ENCODE data around the gene CCDC54.
A peak's percentile ranks its signal among the peaks of the same experiment; 100 is the strongest.
"Not testable (repeated sequence)": the region's sequence is repeated elsewhere in the genome, so short reads cannot be mapped to it uniquely, and the experiment has no call there.

The CCDC54 gene

DNA sequence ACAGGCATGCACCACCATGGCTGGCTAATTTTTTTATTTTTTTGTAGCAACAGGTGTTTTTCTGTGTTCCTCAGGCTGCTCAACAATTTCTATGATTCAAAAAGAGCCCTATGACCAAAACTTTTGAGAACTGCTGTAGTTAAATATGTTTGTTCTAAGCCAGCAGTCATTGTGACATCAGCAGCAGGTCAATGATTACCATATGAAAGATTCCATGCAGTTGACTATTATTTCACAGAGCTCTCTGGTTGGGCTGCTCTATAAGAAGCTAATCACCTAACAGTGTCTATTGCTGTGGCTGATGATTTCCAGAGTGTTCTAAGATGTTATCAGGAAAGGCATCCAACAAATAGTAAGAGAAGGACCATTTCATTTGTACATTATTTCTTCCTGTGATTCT, at the start of gene CCDC54:
TSS of gene CCDC54 (plus strand) at position 289 of the 400 bp plus-strand sequence. CDS start 149 bp downstream, outside the sequence.
- no peak for FAIRE-seq

DNA sequence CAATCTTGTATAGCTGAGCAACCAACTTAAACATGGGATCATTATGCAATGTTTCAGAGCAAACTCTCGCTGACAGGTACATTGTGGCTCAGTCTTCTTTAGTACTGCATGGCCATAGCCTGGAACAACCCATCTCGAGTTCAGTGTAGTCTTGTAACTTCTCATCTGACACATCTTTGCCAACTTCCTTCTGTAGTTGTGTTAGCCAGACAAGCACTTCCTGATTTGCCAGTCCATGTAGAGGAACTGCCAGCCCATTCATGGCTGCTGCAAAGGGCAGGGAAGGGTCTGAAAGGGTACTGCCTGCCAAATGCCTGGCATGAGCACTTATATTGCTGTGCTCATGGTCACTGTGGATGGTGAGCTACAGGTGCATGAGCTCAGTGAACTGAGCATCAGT, 49.2 kb upstream of the CCDC54 start:
- no peak for FAIRE-seq

DNA sequence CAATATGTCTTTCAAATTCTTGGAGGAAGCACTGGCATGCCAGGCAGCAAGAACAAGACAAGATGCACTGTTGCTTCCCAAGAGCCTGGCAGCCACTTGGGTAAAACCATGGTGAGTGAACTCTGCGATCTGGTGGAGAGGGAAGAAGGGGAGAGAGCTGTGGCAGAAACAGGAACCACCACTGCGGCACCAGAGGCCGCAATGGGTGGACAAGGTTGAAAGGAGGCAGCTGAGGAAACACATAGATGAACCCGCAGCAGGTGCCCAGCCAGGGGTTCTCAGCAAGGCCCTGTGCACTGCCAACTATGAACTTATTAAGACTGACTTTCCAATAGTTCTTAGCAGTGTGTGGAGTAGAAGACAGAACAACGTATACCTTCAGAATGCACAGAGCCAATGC, 48.2 kb upstream of the CCDC54 start:
- FAIRE-seq: no peak

DNA sequence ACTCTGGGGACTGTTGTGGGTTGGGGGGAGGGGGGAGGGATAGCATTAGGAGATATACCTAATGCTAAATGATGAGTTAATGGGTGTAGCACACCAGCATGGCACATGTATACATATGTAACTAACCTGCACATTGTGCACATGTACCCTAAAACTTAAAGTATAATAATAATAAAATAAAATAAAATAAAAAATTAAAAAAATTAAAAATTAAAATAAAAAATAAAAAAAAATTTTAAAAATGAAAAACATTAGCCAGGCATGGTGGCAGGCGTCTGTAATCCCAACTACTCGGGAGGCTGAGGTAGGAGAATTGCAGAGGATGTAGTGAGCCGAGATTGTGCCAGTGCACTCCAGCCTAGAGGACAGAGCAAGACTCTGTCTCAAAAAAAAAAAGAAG, 37.5 kb upstream of the CCDC54 start:
- not testable (repeated sequence) for FAIRE-seq

DNA sequence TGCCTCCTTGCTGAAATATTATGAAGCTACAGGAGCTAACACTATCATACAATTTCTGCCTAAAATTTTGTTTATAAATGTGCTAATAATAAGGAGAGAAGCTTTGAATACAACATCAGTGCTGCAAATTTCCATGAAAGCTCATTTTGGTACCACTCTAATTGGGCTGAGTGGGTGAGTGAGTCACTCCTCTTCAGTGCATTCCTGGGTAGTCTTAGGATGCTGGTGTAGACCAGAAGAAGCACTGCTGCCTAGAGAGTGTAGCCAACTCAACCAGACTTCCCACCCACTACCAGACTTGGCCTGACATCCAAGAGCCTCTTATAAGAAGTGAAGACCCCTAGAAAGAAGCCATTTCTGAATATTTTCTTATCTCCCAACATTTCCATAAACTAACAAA, 32.5 kb upstream of the CCDC54 start:
- no peak for FAIRE-seq

DNA sequence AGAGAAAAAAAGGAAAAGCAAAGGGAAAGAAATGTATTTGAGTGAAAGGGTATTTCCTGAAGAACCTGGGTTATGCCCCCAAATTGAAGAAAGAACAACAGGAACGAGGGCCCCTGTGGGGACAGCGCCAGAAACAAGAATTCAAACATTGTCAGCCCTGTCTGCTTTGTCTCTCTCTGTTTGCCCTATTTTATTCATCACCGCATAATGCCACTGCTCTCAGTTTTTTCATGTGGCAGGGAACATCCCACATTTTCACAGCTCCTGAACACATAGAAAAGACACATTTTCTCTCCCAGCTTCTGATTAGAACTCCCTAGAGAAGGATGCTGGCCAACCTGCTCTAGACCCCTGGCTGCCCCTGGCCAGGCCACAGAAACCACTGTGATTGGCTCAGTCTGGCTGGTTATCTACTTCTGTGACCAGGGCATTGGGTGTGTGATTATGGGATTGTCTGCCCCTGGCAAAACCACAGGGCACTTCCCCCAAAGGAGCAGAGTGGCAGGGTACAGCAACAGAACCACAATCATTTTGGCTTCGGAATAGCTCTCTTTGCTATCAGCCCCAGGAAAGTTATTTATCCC, 31.3 kb upstream of the CCDC54 start:
- no peak for FAIRE-seq

DNA sequence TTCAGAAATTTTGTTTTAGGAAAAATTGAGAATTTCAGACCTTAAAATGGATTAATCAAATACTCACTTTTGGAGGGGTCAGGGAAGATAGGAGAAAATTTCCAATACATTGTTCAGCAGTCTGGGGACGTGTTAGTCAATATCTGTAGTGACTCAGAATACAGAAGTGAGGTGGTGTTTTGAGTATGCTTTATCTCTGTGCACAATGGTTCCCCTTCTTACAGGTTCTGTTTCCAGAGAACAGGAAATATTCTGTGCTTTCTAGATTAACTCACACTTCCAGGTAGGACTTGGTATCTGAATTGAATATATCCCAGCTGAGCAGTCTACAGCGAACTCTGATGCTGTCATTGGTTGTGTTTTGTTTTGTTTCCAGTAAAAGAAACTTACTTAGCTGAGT, 30.7 kb upstream of the CCDC54 start:
- no peak for FAIRE-seq

DNA sequence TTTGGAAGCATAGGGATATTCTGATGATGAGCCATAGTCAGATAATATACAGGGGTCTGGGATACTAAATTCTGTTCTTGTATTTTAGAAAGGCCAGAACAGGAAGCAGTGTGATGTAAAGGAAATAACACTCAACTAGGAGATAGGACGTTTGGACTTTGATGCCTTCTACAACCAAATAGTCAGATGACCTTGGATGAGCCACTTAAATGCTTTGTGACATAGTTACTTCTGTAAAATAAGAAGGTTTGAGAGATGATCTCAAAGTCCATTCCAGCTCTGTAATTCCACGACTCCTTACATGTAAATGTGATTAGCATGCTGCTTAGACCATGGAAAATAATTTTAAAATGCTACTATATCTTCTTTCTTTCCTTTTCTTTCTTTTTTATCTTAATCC, 29.5 kb upstream of the CCDC54 start:
- FAIRE-seq: no peak

DNA sequence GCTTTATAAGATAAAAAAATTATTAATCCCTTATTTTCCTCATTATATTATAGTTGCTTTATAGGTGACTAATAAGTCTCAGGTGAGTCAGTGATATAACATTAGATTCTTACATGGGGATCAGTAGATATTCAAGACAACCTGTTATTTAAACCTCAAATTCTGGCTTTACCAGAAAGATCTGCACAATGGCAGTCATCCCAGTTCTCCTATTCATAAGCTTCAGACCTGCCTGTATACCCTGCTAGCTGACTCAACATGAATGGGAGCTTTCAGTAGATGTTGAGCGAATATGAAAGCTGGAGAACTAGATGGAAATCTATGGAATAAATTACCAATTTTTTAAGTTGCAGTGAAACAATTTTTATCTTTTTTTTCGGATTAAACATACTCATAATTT, 20.5 kb upstream of the CCDC54 start:
- no peak for FAIRE-seq

DNA sequence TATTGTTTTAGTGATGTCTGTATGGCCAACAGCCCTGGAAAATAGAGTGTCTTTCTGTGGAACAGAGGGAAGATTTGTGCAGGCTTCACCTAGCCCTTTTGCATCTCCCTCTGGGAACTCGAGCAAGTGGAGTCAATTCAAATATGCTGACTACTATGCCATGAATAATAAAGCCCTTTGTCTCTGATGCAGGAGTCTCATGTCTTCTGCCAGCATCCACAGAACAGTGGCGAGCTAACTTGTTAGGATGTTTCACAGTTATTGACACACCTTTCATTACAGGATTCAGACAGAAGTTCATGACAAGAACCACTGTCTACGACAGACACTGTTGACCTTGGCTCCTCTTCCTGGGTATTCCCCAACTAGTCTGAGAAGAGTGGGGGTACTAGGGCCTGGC, 15.6 kb upstream of the CCDC54 start:
- FAIRE-seq: no peak

DNA sequence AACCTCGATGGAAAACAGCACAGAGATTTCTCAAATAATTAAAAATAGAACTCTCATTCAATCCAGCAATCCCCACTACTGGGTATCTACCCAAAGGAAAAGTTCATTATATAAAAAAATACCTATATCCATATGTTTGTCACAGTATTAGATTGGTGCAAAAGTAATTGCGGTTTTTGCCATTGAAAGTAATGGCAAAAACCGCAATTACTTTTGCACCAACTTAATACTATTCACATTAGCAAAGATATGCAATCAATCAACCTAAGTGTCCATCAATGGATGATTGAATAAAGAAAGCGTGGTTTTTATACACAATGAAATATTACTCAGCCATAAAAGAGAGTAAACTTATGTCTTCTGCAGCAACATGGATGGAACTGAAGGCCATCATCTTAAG, 12.2 kb upstream of the CCDC54 start:
- FAIRE-seq: no peak

DNA sequence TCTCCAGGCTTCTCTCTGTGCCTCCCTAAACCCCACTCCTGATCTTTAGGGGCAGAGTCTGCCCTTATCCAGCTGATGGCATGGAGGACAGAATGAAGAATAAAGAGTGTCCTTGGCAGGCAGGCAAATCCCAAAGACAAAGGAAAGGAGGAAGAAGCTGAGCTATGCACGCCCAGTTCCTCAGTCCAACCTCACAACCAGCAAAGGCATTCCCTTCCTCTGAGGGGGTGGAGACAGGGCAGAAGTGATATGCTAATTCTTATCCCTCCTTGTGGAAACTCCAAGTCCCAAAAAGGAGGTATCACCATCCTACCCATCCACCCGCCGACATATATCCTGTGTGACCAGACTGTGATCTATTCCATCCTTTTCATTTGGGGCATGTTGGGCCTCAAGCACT, 10.5 kb upstream of the CCDC54 start:
- no peak for FAIRE-seq

DNA sequence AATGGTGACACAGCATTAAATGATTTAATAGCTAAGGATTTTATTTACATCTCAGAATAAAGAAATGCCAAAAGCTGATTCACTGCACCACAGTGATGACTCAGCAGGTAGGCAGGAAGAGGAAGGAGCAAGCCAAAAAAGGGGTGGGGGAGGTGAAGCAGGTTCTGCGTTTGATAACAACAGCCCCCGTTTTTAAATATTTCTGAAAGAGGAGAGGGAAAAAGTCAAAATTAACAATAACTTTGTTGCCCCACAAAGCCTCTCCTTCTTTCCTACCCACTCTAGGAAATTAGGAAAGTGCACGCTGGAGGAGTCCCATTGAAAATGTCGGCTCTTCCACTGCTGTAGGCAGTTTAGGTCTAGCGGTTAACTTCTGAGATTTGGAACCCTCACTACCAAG, 9.9 kb upstream of the CCDC54 start:
- FAIRE-seq: no peak

DNA sequence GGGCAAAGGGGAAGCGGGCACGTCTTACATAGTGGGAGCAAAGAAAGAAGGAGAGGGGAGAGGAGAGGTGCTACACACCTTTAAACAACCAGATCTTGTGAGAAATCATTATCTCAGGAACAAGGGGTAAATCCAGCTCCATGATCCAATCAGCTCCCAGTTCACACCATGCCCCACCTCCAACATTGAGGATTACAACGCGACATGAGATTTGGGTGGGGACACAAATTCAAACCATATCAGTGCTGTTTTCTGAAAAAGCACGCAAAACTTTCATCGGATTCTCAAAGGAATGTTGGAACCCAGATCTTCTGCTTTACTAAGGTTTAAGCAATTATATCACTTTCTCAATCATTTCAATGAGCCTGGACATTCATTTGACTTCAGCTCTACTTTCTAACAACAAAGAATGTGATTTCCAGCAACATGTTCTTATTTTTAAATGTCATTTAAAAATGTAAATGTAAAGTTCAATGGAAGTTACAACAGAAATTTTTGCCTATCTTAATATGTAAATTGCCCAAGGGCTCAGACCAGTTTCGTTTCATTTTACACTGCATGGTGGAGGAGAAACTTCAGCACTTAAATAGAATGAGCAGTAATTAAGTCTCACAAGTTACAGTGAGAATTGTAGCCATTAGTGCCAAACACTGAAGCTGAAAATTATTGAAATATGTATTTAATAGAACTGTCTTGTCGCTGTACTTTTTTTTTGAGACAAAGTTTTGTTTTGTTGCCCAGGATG, 8.4 kb upstream of the CCDC54 start:
- no peak for FAIRE-seq

DNA sequence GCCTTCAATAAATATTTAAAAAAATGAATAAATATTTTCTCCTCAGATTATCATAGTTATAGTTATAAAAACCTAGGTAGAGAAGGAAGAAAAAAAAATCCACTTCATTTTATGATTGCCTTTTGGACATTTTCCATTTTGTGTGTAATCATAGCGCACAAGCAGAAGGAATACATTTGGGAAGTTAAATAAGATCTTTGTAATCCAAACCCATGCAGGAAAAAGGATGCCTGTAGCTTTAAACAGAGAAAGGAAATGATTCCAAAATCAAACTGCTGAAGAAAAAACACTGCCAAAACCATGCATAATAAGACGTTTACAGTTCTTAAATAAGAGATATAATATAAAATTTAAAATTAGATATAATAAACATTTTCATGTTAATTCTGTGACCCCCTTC, 7.4 kb upstream of the CCDC54 start:
- FAIRE-seq: no peak

DNA sequence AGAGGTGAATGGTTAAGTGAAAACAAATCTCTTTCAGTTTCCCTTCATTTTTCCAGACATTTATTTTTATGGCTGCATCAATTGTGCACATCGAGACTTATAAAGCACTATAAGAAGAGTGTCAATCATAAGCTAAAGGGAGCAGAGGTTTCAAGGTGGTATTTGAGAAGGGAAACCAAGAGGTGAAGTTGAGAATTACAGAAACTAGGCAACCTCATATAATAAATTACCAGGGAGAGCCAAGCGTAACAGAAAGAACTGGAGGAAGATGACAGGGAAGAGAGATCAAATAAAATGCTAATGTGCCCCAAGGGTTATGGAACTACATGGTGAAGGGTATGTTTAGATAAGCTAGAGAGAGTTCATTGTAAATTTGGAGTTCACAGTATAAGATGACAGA, 6.3 kb upstream of the CCDC54 start:
- peak; percentile 13 for FAIRE-seq

DNA sequence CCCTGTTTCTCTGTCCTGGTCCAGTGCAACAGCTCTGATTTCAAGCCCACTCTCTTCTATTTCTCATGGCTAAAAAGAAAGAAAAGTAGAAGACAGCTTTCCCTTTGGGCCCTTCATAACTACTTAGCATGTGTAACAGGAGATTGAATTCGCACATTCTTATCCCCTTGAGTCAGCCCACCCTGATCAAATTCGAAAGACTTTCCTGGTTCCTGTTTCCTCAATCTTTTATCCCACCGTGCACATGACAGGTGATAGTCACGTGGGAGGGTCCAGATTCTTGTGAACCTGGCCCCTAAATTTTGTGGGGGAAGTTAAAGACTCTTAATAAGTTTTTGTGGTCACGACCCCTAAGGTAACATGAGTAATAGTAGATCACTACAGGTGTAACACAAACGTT, 4.7 kb upstream of the CCDC54 start:
- FAIRE-seq: no peak

DNA sequence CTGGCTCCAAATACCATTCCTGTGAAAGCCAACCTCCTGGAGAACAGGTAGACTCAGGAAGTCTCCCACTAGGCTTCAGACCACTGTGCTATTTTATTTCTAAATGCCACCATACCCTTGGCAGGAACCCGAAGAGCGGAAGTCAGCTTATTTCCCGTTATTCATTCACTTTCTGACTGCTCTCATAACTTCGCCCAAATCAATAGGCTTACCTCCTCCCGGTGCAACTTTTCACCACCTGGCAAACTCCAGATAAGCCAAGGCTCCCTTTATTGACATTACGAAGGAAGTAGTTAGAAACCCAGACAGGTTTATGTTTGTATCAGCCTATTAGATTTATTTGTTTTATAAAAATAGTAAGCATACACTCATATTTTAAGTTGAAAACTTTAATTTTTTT, 3.3 kb upstream of the CCDC54 start:
- no peak for FAIRE-seq

DNA sequence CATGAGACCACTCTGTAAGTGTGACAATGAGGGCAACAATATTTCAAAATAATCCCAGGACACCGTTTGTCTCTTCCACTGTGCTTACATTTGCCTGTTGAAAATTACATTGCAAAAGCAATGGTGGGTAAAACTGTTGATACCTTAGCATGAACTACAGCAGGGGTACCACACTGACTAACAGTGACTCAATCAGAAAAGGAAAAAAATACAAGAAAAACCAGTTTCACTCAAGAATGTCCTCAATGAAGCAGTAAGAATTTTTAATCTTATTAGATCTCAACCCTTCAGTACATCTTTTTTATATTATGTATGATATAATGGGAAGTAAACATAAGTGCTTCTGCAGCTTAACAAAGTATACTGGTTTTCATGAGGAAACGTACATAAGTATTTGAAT, 1.6 kb upstream of the CCDC54 start:
- FAIRE-seq: no peak

DNA sequence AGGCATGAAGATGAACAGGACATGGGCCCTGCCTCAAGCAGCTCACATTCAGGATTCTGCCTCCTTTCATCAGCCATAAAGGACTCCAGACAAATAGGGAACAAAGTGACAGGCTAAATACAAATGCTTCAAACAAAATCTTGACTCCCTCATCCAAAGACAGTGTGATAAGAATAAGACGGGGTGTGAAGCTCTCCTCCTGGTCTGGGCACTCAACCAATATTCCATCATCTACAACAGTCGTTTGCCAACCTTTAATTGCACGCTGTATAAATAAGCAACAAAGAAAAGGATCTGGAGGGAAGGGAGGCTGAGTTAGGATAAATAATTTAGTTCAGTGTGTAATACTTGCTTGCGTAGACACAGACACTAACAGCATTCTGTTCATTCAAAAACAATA, 5.4 kb downstream of the CCDC54 start:
- FAIRE-seq: no peak

DNA sequence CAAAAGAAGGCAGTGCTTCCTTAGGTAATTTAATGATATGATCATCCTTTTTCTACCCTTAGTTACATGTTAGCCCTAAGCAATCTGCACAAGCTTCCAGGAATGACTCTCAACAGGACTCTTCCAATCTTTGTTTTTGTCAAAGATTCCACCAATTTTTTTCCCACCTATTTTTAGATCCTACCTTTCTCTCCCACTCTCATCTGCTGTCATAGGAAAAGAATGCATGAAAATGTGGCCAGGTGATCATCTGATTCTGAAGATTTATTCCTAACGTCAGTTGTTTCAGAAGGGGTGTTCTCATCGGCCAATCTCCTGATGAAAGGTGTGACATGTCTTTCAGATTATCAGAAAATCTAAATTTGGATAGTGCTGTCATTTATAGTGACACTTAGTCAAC, 7.2 kb downstream of the CCDC54 start:
- no peak for FAIRE-seq

DNA sequence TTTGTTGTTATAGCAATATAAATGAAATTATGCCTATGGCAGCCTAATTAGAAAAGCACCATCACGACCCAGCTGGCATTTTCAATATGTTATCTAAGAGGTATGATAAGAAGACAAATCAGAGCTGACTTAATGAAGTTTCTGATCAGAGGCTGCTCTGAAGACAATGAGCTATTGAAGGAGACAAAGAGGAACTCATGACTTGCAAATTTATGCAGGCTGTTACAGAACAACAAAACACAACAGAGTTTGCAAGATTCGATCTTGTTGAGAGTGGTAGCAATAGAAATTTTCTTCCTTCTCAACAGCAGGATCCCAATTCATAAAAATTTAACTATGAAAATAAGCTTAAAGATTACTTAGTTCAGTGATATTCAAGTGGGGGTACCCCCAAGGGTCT, 7.7 kb downstream of the CCDC54 start:
- no peak for FAIRE-seq

DNA sequence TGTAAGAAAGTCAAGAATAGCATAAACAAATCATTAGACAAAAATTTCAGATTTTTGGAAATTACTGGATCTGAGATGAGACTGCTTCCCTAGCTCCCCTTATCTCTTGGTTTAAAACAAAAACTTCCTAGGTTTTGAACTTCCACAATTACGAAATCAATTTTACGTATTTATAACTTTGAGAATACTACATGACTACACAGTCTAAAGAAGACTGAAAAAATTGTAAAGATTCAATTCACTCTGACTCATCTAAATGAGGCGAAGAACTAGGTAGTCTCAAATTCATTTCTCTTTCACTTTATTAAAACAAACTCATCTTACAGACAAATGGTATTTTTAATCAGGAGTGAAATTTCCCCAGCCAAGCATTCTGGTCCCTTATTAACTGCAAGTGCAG, 10.3 kb downstream of the CCDC54 start:
- no peak for FAIRE-seq

DNA sequence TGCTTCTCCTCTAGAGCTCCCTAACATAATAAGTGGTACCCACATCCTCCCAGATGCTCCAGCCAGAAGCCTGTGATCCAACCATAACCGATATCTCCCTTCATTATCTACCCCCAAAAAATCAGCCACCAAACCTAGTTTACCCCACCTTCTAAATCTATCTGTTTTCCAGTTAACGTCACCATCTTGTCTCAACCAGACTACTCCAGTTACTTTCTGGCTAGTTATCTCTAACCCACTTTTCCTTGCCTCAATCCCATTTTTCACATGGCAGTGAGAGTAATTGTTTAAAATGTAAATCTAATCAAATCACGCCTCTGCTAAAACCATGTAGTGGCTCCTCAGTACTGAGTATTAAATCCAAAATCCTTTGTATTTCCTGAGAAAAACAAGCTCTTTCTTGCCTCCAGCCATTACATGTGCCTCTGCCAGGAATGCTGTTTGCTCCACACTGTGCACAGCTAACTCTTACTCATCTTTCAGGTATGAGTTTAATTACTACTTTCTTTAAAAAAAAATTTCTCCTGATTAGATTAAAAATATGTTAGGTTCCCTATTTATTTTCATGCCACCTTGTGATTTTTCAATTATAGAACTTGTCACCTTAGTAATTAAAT, 15.4 kb downstream of the CCDC54 start:
- FAIRE-seq: no peak

DNA sequence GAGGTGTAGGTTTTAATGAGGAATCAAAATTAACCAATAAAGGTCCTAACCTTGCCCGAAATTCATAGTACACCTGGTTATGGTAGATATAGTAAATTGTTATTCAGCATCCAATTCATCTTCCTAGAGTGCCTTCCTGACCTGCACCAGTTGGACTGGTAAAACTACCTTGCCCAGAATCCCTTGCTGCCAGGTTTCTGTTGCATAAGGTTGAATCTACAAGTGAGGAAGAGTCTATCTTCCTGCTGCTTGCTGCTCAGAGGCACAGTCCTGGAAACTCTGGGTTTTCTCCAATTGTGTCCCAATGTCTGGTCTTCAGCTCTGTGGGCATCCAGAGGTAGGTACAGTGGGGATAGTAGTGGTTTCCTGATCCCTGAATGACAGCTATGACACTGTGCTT, 17.3 kb downstream of the CCDC54 start:
- no peak for FAIRE-seq
